Stimulated activated CD4-positive, alpha-beta T cell treated with anti-CD3 and anti-CD28 coated beads, Interleukin-12 subunit alpha, Interleukin-12 subunit beta, amount 100 ng/mL, for 24 hours (primary cell): ENCODE measurements around the gene TSHZ3.

Source experiments
- DNase-seq, 2 experiments: peaks; one replicate each; pipeline ENCODE4 v3.0.0-alpha.2; 2020; ENCODE audit warnings: low read depth in 2 of 2

Gene TSHZ3

DNA sequence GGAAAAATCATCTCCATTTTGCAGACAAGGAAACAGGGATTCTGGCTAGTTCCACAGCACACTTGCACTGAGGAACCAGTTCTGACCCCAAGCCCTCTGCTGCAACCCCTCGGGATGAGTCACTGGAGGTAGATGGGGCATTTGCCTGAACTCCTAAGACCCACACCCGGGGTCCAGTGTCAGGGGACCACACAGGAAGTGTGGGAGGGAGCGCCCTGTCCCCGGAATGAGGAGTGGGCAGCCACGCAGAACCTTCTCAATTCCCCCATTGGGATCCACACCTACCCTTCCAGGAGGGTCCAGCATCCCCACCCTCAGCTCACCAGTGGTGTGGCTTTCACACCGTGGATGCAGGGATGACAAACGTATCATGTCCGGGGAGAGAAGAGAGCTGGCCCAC, 62.7 kb downstream of the TSHZ3 start:
- DNase-seq, result no peak

DNA sequence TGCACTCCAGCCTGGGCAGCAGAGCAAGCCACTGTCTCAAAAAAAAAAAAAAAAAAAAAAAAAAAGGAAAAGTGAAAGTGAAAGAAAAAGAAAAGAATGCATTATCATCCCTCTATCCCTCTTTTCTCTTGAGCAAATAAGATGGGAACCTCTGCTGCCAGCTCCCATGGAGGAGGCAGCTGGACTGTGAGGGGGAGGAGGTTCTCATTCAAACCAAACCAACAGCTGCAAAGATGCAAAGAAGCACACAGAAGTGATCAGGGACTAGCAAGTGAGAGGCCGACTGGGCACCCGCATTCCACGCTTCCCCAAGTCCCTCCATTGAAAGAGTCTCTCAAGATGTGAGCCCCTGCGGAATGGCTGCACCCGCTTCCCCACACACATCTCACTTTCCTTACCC, 63.5 kb downstream of the TSHZ3 start:
- DNase-seq, result no peak

DNA sequence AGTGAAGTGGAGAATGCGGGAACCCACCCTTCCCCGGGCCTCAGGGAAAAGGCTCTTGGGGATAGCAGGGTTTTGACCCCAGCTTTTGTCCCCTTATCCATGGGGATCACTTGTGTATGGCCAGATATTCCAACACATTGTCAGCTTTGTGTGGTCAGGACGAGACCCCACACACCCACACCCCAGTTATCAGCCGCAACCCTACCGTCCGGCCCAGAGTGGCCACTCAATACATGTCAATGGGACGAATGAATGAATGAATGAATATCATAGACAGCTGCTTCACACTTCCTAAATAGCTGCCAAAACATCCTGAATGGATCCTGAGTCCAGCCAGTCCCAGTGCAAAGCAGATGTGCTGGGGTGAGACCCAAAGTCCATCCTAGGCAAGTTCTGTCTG, 64.6 kb downstream of the TSHZ3 start:
- DNase-seq, result no peak

DNA sequence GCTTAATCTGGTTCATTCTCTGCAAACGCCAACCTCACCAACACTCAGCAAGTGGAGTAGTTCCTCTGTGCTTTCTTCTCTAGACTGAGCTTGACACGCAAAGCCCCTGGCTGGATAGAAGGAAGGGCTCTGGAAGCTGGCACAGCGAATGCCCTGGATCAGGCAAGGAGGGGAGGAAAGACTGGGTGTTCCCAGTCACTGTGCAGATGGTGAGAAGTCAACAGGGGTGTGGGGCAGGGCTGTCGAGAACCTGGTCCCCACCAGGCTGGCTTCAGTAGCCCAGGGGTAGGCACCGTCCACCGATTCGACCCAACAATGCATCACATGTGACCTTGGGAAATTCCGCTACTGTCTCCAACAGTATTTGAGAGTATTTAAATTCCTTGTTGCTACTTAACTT, 65.5 kb downstream of the TSHZ3 start:
- DNase-seq, result no peak

DNA sequence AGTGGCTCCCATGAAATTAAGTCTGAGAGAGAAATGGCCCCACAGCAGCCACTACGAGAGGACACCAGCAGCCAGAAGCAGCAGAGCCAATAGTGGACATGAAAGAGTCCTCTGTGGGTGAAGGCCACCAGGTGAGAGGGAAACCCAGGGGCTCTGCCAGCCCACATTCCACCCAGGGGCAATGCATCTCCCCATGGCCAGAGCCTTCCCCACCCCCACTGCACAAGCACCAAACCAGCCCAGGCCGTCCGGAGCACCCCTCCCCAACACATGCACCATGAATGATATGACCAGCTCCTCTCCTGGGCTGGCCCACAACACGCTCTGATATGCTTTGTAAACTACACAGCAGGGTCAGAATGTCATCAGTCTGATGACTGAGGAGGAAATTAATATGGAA, 66.9 kb downstream of the TSHZ3 start:
- no peak for DNase-seq

DNA sequence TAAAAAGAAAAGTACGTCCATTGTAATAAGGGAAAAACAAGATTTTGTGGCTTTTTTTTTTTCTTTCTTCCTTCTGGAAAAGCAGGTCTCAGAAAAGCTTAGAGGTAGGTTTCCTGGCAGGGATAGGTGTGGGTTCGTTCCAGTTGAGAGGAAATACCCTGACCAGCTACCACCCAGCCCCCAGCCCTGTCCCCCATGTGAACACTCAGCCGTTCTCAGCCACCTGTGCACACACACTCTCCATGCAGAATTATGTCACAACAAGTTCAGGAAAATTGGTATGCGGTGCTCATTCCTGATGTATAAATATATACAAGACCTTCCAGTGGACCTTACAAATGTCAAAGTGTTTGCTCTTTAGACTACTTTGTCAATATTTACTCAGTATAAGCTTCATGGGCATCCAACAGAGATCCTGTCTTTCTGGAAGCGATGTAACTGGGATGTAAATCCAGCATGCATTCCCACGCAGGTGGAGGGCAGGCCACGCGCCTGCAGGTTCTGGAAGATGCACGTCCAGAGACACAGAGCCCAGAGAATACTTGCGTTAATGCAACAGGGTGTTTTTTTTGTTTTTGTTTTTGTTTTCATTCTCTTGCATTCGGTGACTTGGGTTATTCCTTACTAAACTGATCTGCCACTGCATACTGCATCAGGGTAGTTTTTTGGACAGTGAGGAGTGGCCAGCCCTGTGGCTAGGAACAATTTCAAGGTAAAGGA, 68.8 kb downstream of the TSHZ3 start:
- DNase-seq, result no peak

DNA sequence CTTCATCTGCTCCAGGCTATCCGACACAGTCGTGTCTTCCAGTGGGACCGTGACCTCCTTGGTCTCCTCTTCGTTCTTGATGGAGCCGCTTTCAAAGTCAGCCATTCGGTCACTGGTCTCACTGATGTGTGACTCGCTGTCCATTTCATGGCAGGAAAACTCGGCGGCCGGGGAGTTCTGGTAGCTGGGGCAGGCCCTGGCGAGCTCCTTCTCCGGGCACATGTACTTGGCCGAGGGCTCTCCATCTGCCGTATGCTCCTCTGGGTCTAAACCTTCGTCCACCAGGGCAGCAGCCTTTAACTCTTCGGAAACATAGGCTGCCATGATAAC, 69.8 kb downstream of the TSHZ3 start:
- no peak for DNase-seq

DNA sequence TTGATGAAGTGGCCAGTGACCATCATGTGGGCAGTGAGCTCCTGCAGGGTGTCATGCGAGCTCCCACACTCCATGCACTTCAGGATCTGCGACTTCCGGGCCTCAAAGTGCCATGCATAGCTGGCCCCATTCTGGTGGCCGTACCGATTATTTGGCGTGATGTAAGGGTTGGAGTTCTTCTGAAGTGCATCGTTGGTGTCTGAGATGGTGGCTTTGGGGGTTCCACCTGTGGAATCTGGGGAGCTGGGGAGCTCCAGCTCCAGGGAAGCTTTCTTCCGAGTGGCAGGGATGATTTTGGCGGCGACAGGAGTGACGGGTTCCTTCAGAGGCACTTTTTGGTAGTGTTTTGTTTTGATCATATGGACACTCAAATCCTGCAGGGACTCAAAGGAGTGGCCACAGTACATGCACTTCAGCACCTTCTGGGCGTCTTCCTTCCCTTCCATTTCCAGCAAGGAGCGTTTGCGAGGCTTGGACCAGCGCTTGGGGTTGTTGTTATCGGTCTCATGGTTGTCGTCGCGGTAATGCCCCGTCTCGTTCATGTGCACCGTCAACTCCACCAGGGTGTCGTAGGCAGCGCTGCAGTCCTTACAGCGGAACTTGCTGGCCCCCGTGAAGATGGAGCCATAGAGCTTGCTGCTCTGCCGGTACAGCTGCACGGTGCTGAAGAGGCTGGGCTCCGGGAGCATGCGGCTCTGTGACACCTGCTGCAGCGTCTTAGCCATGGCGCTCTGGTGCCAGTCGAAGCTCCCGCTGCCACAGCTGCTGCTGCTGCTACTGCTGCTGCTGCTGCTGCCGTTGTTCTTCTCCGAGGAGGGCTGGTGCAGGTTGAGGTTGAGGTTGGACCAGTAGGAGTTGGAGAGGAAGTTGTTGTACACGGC, 70.4 kb downstream of the TSHZ3 start:
- no peak for DNase-seq

DNA sequence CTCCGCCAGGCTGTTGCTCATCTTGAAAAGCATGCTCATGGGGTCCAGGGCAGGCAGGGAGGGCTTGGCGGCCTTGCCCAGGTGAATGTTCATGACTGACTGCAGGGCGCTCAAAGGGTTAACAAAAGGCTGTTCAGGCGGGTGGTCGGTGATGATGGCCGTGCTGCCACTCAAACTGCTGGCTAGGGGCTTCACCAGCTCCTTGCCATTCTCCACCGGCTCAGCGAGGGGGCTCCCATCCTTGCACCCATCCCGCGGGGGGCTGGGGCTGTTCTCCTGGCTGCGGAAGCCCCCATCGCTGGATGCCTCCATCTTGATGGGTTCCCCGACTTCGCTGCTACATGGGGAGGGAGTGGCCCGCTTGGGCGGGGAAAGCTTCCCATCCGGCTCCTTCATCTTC, 71.7 kb downstream of the TSHZ3 start:
- DNase-seq, result no peak

DNA sequence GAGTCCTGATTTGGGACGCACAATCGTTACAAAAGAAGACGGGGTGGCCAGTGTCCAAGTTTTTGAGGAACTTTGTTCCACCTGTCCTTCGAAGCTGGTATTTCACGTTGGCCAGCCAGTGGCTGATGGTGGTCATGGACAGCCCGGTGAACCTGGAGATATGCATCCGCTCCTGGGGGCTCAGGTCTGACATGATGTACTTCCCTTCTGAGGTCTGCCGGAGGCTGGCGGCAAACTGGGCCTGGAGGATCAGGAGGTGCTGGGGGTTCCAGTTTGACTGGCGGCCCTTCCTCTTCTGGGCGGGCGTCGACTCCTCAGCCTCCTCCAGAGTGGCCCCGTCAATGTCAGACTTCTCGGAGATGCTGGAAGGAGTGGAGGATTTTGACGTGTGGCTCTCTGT, 72.4 kb downstream of the TSHZ3 start:
- DNase-seq, result no peak

DNA sequence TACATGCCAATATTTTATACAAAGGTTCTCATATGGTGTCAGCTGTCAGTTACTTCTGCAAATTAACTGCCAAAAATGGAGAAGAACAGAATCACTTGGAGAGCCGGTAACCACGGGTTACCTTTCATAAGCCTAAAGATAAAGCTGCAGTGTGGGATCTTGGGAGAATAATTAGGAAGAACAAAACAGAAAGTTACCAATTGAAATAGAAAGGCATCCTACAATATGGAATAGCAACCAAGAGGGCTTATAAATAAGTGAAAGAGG, 74.2 kb downstream of the TSHZ3 start:
- DNase-seq, result no peak

DNA sequence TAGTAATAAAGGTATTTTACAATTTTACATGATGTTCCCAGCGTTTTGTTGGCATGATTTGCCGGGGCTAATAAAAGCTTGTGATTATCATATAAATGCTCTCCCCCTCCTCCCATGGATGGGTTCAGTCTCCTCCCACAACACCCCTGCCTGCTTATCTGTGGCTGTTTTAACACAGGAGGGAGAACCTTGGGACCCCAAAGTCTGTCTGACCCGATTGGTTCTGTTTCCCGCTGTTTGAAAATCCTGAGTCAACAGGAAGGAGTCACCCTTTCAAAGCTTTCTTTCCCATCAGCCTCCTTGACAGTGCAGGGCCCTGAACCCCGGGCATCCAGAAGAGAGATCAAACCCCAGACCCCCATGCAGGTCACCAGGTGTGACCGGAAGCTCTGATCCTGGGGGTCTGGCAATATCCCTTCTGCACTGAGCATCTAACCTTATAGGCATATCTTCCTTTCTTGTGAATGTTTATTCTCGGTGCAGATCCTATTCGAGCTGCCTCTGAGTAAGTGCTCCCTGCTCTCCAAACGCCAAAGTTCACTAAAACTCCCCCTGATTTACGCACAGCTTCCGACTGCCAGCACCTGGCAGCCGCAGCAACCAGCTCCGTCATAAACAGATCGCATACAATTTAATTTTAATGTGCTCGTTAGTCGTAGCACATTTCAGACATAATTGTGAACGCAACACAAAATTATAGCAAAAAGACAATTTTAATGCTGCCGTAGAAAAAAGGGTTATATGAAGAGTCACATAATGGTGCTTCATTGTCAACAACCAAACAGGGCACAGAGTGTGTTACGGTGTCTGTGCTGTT, 74.8 kb downstream of the TSHZ3 start:
- no peak for DNase-seq

DNA sequence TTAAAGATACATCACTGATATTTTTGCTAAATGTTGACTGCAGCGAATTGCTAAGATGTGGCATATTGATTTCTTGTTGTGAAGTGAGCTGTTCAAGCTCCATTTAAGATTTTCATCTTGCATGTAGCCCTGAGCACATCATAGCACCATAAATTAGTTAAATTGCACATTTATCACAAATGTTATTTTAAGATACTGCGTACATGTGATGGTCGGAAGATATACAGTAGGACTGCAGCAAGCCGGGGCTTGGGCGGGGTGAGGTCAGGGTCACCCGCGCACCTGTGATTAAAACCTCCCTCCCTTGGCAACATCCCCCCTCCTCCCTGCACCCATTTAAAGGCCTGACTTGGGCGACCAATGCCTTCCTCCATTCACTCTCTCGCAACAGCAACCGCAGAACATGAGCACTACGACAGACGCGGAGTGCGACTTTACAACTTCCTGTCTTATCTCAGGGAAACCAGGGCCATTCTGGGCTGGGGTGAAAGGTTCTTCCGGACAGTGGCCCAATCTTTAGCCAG, 76.6 kb downstream of the TSHZ3 start:
- DNase-seq, result no peak

DNA sequence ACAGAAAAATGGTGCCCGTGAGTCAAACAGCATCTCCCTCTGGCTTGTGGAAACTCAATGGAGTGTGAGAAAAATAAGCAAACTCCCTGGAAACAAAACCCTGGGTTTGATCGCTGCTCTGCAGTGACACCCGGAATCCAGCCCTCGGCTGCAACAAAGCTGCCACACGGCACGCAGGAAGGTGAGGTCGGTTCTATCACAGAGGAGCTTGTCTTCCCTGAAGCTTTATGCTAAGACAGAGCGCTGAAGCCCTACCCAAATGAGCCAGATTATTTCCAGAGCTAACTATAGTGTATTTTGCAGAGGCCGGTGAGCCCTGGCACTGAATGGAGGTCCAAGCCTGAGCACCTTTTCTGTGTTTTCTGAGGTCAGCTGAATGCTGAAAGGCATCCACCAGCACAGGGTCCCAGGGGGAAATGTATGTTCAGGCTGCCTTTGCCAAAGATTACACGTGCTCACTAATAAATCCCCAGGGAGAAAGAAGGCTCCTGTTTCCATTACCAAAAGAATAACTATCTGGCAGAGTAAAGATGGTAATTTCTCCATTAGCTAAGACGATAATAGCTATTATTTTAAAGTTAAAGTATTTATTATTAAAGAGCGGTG, 77.8 kb downstream of the TSHZ3 start:
- no peak for DNase-seq

DNA sequence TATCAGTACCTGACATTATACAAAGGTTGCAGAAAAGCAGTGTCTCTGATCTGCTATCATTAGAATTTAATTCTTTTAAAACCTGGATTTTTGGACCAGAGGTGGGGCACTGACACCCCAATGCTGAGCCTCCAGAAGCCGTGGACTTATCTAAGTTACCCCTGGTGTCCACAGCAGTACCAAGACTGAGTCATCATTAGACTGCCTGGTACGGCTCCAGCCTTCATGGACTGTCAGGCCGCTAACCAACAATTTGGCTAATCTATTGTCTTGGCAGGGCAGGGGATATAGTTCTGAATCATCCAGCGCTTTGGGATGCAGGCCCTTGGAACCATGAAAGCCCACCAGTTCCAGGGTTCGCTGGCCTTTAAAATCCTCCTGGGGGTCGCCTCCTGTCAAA, 78.3 kb downstream of the TSHZ3 start:
- DNase-seq, result no peak

DNA sequence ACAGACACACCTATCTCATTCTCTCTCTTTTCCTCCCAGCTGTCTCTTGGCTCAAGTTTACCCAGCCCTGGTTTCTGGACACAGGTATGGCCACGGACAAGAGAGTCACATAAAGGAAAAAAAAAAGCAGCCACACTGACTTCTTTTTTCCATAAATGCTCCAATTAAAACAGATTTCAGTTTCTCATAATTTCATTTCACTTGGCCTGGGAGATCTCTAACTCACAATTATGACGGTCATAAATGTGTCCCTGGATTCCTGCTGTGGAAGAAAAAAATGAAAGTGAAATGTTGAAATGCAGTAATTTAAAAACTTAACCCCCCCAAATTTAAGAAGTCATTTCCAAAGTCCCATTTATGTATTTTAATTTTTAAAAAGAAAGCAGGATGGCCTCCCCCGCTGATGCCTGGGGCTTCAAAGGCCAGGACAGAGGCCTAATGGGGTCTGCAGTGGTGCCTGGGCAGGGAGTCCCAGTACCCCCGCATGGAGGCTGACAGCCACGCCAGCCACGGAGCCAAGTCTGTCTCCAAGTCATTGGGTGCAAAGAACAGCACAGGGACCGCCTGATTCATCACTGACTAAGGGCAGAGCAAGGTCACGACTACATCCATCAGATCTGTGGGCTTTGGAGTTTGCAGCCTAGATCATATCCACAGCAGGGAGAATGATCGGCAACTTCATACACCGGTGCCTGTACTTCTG, 79.7 kb downstream of the TSHZ3 start:
- DNase-seq, result no peak

DNA sequence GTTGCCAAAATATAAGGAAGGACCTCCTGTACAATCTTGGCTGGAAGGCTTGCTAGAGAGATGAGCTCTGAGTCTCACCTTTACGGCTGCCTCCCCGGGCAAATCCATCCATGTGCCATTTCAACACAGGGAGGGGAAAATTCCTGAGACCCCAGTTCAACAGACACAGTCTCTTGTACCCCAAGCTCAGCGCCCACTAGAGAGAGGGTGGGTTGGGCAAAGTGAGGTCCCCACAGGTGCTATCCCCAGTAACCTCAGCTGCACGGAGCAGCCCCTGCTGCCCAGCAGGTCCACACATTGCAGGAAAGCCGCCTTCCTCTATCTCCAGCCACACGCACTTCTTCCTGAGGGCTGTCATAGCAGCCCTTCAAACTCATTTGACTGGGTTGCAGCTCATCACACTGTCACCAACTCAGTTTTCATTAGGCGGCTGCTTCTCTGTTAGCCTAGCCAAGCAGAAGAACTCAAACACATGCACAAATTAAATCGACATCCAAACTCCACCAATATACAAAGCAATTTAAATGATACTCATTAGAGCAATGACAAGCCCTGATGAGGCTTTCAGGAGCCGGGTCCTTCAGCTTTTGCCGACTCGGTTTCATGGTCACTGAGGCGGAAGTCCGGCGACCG, 80.4 kb downstream of the TSHZ3 start:
- no peak for DNase-seq

DNA sequence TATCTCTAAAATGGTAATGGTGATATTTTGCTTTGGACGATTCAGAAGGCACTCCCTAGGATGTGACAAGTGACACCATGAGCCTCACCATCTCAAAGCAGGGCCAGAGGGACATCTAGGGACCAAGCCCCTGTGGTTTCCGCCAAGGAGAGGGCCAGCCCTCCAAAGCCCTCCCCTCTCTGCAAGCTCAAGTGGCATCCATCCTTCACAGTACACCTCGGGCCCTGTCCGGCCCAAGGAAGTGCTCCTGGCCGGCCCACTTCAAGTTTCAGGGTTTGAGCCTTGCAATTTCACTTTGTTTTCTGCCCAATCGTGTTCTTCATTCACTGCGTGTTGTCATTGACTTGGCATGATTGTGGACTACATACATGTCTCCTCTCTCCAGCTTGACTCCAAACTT, 82.5 kb downstream of the TSHZ3 start:
- DNase-seq, result no peak

DNA sequence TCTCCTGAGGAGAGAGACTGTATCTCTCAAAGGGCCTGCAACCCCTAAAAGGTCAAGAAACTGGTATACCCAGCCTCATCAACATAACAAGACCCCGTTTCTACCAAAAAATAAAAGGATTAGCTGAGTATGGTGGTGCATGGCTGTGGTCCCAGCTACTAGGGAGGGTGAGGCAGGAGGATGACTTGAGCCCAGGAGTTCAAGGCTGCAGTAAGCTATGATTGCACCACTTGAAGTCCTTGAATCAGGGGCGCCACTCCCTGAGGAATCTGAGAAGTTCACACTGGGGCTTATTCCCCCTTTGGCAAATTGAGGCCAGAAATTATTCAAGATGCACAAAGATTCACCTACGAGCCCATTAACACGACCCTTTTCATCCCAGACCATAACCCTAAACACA, 83.0 kb downstream of the TSHZ3 start:
- DNase-seq, result no peak

DNA sequence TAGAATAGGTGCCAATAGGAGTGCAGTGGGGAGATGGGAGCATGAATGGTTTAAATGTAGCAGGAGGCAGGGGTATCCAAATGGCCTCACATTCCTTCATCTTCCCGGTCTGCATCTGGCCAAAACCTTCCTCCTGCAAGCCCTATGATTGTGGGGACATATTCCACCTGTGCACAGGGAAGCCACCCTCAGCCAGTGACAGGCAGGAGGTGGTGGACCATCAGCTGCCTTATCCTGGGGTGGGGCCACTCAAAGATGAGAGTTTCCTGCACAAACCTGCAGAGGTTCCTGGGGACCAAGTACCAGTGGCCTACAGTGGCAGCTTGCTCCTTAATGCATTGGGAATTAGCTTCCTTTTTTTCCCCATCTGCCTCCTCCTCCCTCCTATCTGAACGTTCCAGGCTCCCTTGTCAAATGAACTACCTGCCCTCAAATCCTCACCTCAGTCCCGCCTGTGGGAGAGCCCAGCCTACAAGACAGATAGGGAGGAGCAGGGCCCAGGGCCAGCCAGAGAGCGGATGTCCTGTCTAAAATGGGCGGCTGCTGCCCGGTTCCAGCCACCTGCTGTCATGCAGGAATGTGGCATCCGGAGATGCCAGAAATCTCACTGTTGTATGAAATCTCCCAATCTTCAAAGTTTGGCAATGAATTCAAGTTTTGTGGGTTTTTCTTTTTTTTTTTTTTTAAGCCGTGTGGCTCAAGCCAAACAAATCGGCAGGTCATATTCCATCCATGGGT, 85.0 kb downstream of the TSHZ3 start:
- no peak for DNase-seq
